Endothelial cell of umbilical vein (primary cell): Measurements from ENCODE around the gene ANKMY1. TPM values are rescaled to one million over a fixed set of nuclear protein-coding genes. Genes with fewer than 3 reads are reported as not detected.

ENCODE experiments used
- BruUV-seq: library from RNA; stranded (reverse); fragments of 400-500 nt; replicated peaks from 2 replicates; lab custom pipeline; 2021; lab: Mats Ljungman, UMichigan
- CTCF ChIA-PET: fragments of 300-600, 350-600 bp; sonication (Branson Sonifier 250); formaldehyde crosslinking; loops from one replicate; lab custom pipeline; 2021; ENCODE audit warnings: antibody characterized with exemption, inconsistent platforms; lab: Charles Lee
- POLR2A ChIA-PET: fragments of 300-600, 350-600 bp; sonication (Branson Sonifier 250); formaldehyde crosslinking; loops from one replicate; lab custom pipeline; 2021; ENCODE audit warnings: antibody characterized with exemption, inconsistent platforms; lab: Charles Lee
- DNase-seq: peaks from one replicate; pipeline ENCODE4 v3.0.0-alpha.2; 2011; ENCODE audit warnings: low read depth, low spot score
- FAIRE-seq: peaks from 2 replicates; lab custom pipeline; 2011; peaks lifted over from hg19 to GRCh38; lab: Jason Lieb, UNC
- H2AFZ ChIP-seq: 2 replicates; pipeline ENCODE4 v1.6.0; 2012; ENCODE audit warnings: low read depth, low read length, control low read depth, inconsistent platforms
- H3K27ac ChIP-seq: 2 replicates; pipeline ENCODE4 v1.5.1; 2011; ENCODE audit warnings: low read depth, mild to moderate bottlenecking, control low read depth, low read length, moderate library complexity; ENCODE audit not compliant: insufficient read depth
- H3K27me3 ChIP-seq, 2 experiments: 2 replicates each; pipeline versions ENCODE4 v1.6.0 to v1.6.1; 2011; ENCODE audit warnings: low read length in 2 of 2, mixed read lengths in 1 of 2; ENCODE audit not compliant: control insufficient read depth in 2 of 2, insufficient read depth in 2 of 2
- H3K36me3 ChIP-seq, 2 experiments: 2 replicates in 1 of 2; 3 replicates in 1 of 2; pipeline ENCODE4 v1.5.1; 2011; ENCODE audit warnings: low read length in 2 of 2, mild to moderate bottlenecking in 1 of 2, moderate library complexity in 1 of 2; ENCODE audit not compliant: control insufficient read depth in 2 of 2, insufficient read depth in 2 of 2; ENCODE audit errors: extremely low read depth in 1 of 2
- H3K4me1 ChIP-seq: 3 replicates; pipeline ENCODE4 v1.5.1; 2011; ENCODE audit warnings: mild to moderate bottlenecking, low read length; ENCODE audit not compliant: control insufficient read depth, insufficient read depth; ENCODE audit errors: extremely low read depth
- H3K4me2 ChIP-seq: 2 replicates; pipeline ENCODE4 v1.6.1; 2011; ENCODE audit warnings: low read length, control low read depth, mixed read lengths; ENCODE audit not compliant: insufficient read depth
- H3K4me3 ChIP-seq, 3 experiments: fragments of 200-600 bp in 1 of 3; sonication (generic), shearing (Covaris generic) in 1 of 3; replicated peaks in 1 of 3; 2 replicates each; pipeline ENCODE4 v1.5.1; 2011 to 2016; ENCODE audit warnings: control low read depth in 3 of 3, low read length in 3 of 3, mild to moderate bottlenecking in 2 of 3, inconsistent platforms in 1 of 3, low read depth in 1 of 3, moderate library complexity in 1 of 3; ENCODE audit not compliant: insufficient read depth in 1 of 3
- H3K79me2 ChIP-seq: 2 replicates; pipeline ENCODE4 v1.6.0; 2012; ENCODE audit warnings: low read length, inconsistent platforms; ENCODE audit not compliant: control insufficient read depth, insufficient read depth
- H3K9ac ChIP-seq: replicated peaks from 2 replicates; pipeline ENCODE3; 2011; ENCODE audit warnings: low read length, control low read depth; ENCODE audit not compliant: insufficient read depth; ENCODE audit errors: extremely low read depth
- H3K9me1 ChIP-seq: replicated peaks from 3 replicates; pipeline ENCODE4 v1.6.0; 2011; ENCODE audit warnings: mild to moderate bottlenecking, low read length; ENCODE audit not compliant: control insufficient read depth, insufficient read depth; ENCODE audit errors: extremely low read depth
- H3K9me3 ChIP-seq: replicated peaks from 2 replicates; pipeline ENCODE4 v1.5.1; 2012; ENCODE audit warnings: low read length, inconsistent platforms; ENCODE audit not compliant: control insufficient read depth, insufficient read depth
- H4K20me1 ChIP-seq: replicated peaks from 2 replicates; pipeline ENCODE3; 2011; ENCODE audit warnings: mild to moderate bottlenecking, low read length; ENCODE audit not compliant: control insufficient read depth, insufficient read depth; ENCODE audit errors: extremely low read depth
- EZH2 ChIP-seq: IDR thresholded peaks from 2 replicates; pipeline ENCODE4 v1.6.1; 2012; ENCODE audit warnings: borderline replicate concordance, low read depth, mild to moderate bottlenecking, moderate library complexity, low read length, inconsistent platforms; ENCODE audit not compliant: severe bottlenecking
- FOS ChIP-seq: IDR thresholded peaks from 2 replicates; pipeline ENCODE4 v1.6.1; 2011; ENCODE audit warnings: mild to moderate bottlenecking, low read length, moderate library complexity, borderline replicate concordance; ENCODE audit not compliant: insufficient read depth
- GATA2 ChIP-seq: IDR thresholded peaks from 2 replicates; pipeline ENCODE4 v1.7.0; 2011; ENCODE audit warnings: low read depth, mild to moderate bottlenecking, moderate library complexity, mixed read lengths, low read length; ENCODE audit not compliant: insufficient read length, insufficient read depth
- JUN ChIP-seq: IDR thresholded peaks from 2 replicates; pipeline ENCODE4 v1.6.1; 2011; ENCODE audit warnings: borderline replicate concordance, low read depth; ENCODE audit not compliant: insufficient read length, insufficient read depth
- MYC ChIP-seq: IDR thresholded peaks from one replicate; pipeline ENCODE4 v1.6.1; 2011; ENCODE audit warnings: mild to moderate bottlenecking, low read depth, low read length
- POLR2A ChIP-seq: IDR thresholded peaks from 2 replicates; pipeline ENCODE4 v1.6.1; 2012; ENCODE audit warnings: low read depth, mild to moderate bottlenecking, control low read depth, low read length
- POLR2AphosphoS5 ChIP-seq: IDR thresholded peaks from 2 replicates; pipeline ENCODE4 v1.6.1; 2012; ENCODE audit warnings: low read depth, mild to moderate bottlenecking, control low read depth, low read length, moderate library complexity; ENCODE audit not compliant: insufficient read depth
- dilution Hi-C: fragments of 300-500 bp; cut with MboI; formaldehyde crosslinking; loops from one replicate; pipeline ENCODE4 v1.15.0; 2019; ENCODE audit warnings: low sequenced_read_pairs; ENCODE audit not compliant: extremely low pct_ligation_motif_present
- intact Hi-C: fragments of 100-400 bp; cut with micrococcal nuclease; formaldehyde crosslinking; loops from one replicate; pipeline ENCODE4 v1.10.0; 2022
- polyA plus RNA-seq, 4 experiments: library from polyadenylated mRNA; depleted of rRNA in 3 of 4; stranded (reverse) in 3 of 4; unstranded in 1 of 4; fragments of >200 nt; gene quantifications; 2 replicates each; pipeline versions ENCODE4 v1.2.1 to v1.2.3, GENCODE V29; 2011 to 2012; ENCODE audit warnings: missing spikeins in 1 of 4
- total RNA-seq: library from RNA; stranded (reverse); gene quantifications from 2 replicates; pipeline ENCODE4 v1.2.3, GENCODE V29; 2021
- TF ChIP-seq, protein P1 (sequence below), 2 donors: IDR thresholded peaks; 1 replicate in 1 of 2; 2 replicates in 1 of 2; pipeline ENCODE4 v1.5.1; 2011; ENCODE audit warnings: low read length in 2 of 2, mild to moderate bottlenecking in 2 of 2, moderate library complexity in 2 of 2, control low read depth in 1 of 2, inconsistent platforms in 1 of 2, low read depth in 1 of 2; ENCODE audit not compliant: insufficient read depth in 1 of 2; ENCODE audit errors: extremely low read depth in 1 of 2
- TF ChIP-seq, protein P2 (sequence below): IDR thresholded peaks from 2 replicates; pipeline ENCODE4 v1.6.1; 2011; ENCODE audit not compliant: insufficient read depth, insufficient read length

Gene ANKMY1
- total and polyA plus RNA-seq, 2 donors (not counting 3 experiments of a cell fraction or from before 2014, with no cell fraction given): 9.0 to 16.0 TPM

DNA sequence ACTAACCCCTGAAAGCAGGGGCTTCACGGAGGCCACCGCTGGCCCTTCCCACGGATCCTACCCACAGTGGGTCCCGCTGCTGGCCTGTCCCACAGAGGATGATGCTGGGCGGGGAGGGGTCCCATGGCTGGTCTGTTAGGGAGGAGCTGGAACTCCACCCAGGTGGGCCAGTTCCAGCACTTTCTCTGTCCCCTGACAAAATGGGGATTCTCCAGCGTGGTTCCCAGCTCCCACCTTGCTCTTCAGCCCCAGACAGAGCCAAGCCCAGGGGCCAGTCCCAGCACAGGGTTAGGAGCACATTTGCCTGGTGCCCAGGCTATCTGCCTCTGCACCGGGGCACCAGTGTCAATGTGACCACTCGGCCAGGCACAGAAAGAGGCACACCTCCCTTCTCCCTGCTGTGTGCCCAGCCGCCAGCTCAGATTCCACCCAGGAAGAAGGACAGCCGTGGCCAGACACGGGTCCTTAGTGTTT, 50.0 kb downstream of the ANKMY1 start:
- POLR2A ChIA-PET: no interaction called here
- no peak overlapping the region for H3K9ac ChIP-seq
- intact Hi-C loops: no loop called here

More for the DNA sequence above, 50.0 kb downstream of the ANKMY1 start:
- CTCF ChIA-PET: interaction anchor here (1.0 to 1.5 kb wide), 2 partner anchors 11 to 333 kb away, joined by 3 to 5 read pairs; no protein-coding TSS in a partner anchor
- FAIRE-seq (no peak), DNase-seq (no peak)
- Histone ChIP-seq H3K9me3 (no peaks in the 10 kb centered on the region), H3K36me3 (no peaks in the 10 kb centered on the region), H3K4me3 (no peak overlapping the region), H3K4me1 (no peaks in the 10 kb centered on the region), H3K27me3 (no peaks in the 10 kb centered on the region), H3K4me2 (no peak overlapping the region), H3K9me1 (no peaks in the 10 kb centered on the region), H3K27ac (no peak overlapping the region), H3K79me2 (no peaks in the 10 kb centered on the region), H2AFZ (no peak overlapping the region), H4K20me1 (no peaks in the 10 kb centered on the region)
- dilution Hi-C loops: no loop called here
- BruUV-seq: no TSS peak
- TF ChIP-seq MYC: no peak
- no peak for TF ChIP-seq GATA2
- no peak for TF ChIP-seq POLR2AphosphoS5
- no peak for TF ChIP-seq FOS
- no peak for TF ChIP-seq JUN
- no peak for TF ChIP-seq EZH2
- TF ChIP-seq, protein P1, sequence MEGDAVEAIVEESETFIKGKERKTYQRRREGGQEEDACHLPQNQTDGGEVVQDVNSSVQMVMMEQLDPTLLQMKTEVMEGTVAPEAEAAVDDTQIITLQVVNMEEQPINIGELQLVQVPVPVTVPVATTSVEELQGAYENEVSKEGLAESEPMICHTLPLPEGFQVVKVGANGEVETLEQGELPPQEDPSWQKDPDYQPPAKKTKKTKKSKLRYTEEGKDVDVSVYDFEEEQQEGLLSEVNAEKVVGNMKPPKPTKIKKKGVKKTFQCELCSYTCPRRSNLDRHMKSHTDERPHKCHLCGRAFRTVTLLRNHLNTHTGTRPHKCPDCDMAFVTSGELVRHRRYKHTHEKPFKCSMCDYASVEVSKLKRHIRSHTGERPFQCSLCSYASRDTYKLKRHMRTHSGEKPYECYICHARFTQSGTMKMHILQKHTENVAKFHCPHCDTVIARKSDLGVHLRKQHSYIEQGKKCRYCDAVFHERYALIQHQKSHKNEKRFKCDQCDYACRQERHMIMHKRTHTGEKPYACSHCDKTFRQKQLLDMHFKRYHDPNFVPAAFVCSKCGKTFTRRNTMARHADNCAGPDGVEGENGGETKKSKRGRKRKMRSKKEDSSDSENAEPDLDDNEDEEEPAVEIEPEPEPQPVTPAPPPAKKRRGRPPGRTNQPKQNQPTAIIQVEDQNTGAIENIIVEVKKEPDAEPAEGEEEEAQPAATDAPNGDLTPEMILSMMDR (IDR thresholded peaks at IDR 0.05; ENCODE audit: extremely low read depth in 1 of 2, insufficient read depth in 1 of 2, low read depth in 1 of 2, low read length in 2 of 2): no peak
- TF ChIP-seq, protein P2, sequence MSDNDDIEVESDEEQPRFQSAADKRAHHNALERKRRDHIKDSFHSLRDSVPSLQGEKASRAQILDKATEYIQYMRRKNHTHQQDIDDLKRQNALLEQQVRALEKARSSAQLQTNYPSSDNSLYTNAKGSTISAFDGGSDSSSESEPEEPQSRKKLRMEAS: no peak
- TF ChIP-seq POLR2A: no peak
